Measurements from ENCODE around the gene INPP4B. TPM values are rescaled to one million over a fixed set of nuclear protein-coding genes. Genes with fewer than 3 reads are reported as not detected.

INPP4B gene
- total RNA-seq, 1 donor from 2014 or later = 10.9 TPM

- DNase-seq (ENCODE audit: low read depth) = no peak
- TF ChIP-seq CTCF (IDR thresholded peaks at IDR 0.05; ENCODE audit: insufficient read depth, low read length, poor library complexity, severe bottlenecking) = no peak
- Histone ChIP-seq H3K36me3 (ENCODE audit: control insufficient read depth, insufficient read depth, low read length) (no peaks in the 10 kb centered on the region), H3K27me3 (ENCODE audit: control insufficient read depth, insufficient read depth, low read length) (no peaks in the 10 kb centered on the region), H3K4me3 (ENCODE audit: low read depth, low read length) (no peak overlapping the region)
Observed at GRCh38 chr4:142354794-142355420, 491.2 kb downstream of the INPP4B start.

- Histone ChIP-seq H3K27me3 (ENCODE audit: control insufficient read depth, insufficient read depth, low read length) (no peaks in the 10 kb centered on the region), H3K4me3 (ENCODE audit: low read depth, low read length) (no peak overlapping the region), H3K36me3 (ENCODE audit: control insufficient read depth, insufficient read depth, low read length) (no peaks in the 10 kb centered on the region)
- TF ChIP-seq CTCF (IDR thresholded peaks at IDR 0.05; ENCODE audit: insufficient read depth, low read length, poor library complexity, severe bottlenecking) = no peak
- no peak for DNase-seq (ENCODE audit: low read depth)
Observed at GRCh38 chr4:142354041-142354440, 492.1 kb downstream of the INPP4B start.

- H3K36me3 ChIP-seq (ENCODE audit: control insufficient read depth, insufficient read depth, low read length) = no peaks in the 10 kb centered on the region
- peak; percentile 81 for TF ChIP-seq CTCF (IDR thresholded peaks at IDR 0.05; ENCODE audit: insufficient read depth, low read length, poor library complexity, severe bottlenecking)
- H3K4me3 ChIP-seq (ENCODE audit: low read depth, low read length) = no peak overlapping the region
- no peaks in the 10 kb centered on the region for H3K27me3 ChIP-seq (ENCODE audit: control insufficient read depth, insufficient read depth, low read length)
- DNase-seq (ENCODE audit: low read depth) = peak; percentile 31
Observed at GRCh38 chr4:142353149-142353738, 492.9 kb downstream of the INPP4B start.

GRCh38 chr4:142352712-142353111 lies 493.4 kb downstream of the INPP4B start:
- no peak for TF ChIP-seq CTCF (IDR thresholded peaks at IDR 0.05; ENCODE audit: insufficient read depth, low read length, poor library complexity, severe bottlenecking)
- Histone ChIP-seq H3K27me3 (ENCODE audit: control insufficient read depth, insufficient read depth, low read length) (no peaks in the 10 kb centered on the region), H3K4me3 (ENCODE audit: low read depth, low read length) (no peak overlapping the region), H3K36me3 (ENCODE audit: control insufficient read depth, insufficient read depth, low read length) (no peaks in the 10 kb centered on the region)
- no peak for DNase-seq (ENCODE audit: low read depth)

- TF ChIP-seq CTCF (IDR thresholded peaks at IDR 0.05; ENCODE audit: insufficient read depth, low read length, poor library complexity, severe bottlenecking) = no peak
- Histone ChIP-seq H3K36me3 (ENCODE audit: control insufficient read depth, insufficient read depth, low read length) (no peaks in the 10 kb centered on the region), H3K4me3 (ENCODE audit: low read depth, low read length) (no peak overlapping the region), H3K27me3 (ENCODE audit: control insufficient read depth, insufficient read depth, low read length) (no peaks in the 10 kb centered on the region)
- no peak for DNase-seq (ENCODE audit: low read depth)
Observed at GRCh38 chr4:142351958-142352357, 494.1 kb downstream of the INPP4B start.

- H3K27me3 ChIP-seq (ENCODE audit: control insufficient read depth, insufficient read depth, low read length) = no peaks in the 10 kb centered on the region
- H3K4me3 ChIP-seq (ENCODE audit: low read depth, low read length) = no peak overlapping the region
- no peaks in the 10 kb centered on the region for H3K36me3 ChIP-seq (ENCODE audit: control insufficient read depth, insufficient read depth, low read length)
- TF ChIP-seq CTCF (IDR thresholded peaks at IDR 0.05; ENCODE audit: insufficient read depth, low read length, poor library complexity, severe bottlenecking) = no peak
- DNase-seq (ENCODE audit: low read depth) = no peak
Observed at GRCh38 chr4:142350871-142351270, 495.2 kb downstream of the INPP4B start.
